ENCODE measurements around the gene SAMD8. TPM values are rescaled to one million over a fixed set of nuclear protein-coding genes. Genes with fewer than 3 reads are reported as not detected.

SAMD8 gene
- total and polyA plus RNA-seq, 2 of the 8 experiments (the other 6 are each of a cell fraction or from before 2014, with no cell fraction given) = 11.7 to 20.9 TPM

DNA sequence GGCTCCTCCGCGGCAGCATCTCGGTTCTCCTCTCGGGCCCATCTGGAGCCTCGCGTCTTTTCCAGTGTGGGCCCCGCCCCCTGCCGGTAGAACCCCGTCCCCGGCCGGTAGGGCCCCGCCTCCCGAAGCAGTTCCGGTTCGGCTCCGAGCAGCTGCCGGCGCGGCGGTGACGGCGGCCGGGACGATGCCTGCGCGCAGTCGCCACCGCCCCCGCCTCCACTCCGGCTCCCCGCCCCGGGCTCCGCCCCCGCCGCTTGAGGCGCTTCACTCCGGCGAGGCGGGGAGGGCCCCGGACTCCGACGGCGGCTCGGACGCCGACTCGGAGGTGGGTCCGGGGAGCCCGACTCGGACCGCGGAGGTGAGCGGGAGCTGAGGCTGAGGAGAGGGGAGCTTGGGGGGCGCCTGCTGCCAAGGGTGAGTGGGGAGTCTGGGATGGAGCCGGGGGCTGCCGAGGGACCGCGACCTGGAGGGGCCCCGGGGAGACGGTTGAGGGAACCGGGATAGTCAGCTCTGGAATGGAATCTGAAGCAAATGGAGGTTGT is at the start of gene SAMD8 (continued):
- TF ChIP-seq, protein P1, sequence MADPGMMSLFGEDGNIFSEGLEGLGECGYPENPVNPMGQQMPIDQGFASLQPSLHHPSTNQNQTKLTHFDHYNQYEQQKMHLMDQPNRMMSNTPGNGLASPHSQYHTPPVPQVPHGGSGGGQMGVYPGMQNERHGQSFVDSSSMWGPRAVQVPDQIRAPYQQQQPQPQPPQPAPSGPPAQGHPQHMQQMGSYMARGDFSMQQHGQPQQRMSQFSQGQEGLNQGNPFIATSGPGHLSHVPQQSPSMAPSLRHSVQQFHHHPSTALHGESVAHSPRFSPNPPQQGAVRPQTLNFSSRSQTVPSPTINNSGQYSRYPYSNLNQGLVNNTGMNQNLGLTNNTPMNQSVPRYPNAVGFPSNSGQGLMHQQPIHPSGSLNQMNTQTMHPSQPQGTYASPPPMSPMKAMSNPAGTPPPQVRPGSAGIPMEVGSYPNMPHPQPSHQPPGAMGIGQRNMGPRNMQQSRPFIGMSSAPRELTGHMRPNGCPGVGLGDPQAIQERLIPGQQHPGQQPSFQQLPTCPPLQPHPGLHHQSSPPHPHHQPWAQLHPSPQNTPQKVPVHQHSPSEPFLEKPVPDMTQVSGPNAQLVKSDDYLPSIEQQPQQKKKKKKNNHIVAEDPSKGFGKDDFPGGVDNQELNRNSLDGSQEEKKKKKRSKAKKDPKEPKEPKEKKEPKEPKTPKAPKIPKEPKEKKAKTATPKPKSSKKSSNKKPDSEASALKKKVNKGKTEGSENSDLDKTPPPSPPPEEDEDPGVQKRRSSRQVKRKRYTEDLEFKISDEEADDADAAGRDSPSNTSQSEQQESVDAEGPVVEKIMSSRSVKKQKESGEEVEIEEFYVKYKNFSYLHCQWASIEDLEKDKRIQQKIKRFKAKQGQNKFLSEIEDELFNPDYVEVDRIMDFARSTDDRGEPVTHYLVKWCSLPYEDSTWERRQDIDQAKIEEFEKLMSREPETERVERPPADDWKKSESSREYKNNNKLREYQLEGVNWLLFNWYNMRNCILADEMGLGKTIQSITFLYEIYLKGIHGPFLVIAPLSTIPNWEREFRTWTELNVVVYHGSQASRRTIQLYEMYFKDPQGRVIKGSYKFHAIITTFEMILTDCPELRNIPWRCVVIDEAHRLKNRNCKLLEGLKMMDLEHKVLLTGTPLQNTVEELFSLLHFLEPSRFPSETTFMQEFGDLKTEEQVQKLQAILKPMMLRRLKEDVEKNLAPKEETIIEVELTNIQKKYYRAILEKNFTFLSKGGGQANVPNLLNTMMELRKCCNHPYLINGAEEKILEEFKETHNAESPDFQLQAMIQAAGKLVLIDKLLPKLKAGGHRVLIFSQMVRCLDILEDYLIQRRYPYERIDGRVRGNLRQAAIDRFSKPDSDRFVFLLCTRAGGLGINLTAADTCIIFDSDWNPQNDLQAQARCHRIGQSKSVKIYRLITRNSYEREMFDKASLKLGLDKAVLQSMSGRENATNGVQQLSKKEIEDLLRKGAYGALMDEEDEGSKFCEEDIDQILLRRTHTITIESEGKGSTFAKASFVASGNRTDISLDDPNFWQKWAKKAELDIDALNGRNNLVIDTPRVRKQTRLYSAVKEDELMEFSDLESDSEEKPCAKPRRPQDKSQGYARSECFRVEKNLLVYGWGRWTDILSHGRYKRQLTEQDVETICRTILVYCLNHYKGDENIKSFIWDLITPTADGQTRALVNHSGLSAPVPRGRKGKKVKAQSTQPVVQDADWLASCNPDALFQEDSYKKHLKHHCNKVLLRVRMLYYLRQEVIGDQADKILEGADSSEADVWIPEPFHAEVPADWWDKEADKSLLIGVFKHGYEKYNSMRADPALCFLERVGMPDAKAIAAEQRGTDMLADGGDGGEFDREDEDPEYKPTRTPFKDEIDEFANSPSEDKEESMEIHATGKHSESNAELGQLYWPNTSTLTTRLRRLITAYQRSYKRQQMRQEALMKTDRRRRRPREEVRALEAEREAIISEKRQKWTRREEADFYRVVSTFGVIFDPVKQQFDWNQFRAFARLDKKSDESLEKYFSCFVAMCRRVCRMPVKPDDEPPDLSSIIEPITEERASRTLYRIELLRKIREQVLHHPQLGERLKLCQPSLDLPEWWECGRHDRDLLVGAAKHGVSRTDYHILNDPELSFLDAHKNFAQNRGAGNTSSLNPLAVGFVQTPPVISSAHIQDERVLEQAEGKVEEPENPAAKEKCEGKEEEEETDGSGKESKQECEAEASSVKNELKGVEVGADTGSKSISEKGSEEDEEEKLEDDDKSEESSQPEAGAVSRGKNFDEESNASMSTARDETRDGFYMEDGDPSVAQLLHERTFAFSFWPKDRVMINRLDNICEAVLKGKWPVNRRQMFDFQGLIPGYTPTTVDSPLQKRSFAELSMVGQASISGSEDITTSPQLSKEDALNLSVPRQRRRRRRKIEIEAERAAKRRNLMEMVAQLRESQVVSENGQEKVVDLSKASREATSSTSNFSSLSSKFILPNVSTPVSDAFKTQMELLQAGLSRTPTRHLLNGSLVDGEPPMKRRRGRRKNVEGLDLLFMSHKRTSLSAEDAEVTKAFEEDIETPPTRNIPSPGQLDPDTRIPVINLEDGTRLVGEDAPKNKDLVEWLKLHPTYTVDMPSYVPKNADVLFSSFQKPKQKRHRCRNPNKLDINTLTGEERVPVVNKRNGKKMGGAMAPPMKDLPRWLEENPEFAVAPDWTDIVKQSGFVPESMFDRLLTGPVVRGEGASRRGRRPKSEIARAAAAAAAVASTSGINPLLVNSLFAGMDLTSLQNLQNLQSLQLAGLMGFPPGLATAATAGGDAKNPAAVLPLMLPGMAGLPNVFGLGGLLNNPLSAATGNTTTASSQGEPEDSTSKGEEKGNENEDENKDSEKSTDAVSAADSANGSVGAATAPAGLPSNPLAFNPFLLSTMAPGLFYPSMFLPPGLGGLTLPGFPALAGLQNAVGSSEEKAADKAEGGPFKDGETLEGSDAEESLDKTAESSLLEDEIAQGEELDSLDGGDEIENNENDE (IDR thresholded peaks at IDR 0.05; ENCODE audit: insufficient replicate concordance, low read length) = no peak
- TF ChIP-seq SUZ12 (IDR thresholded peaks at IDR 0.05; ENCODE audit: low read length) = no peak
- TF ChIP-seq PHF8 (conservative IDR thresholded peaks at IDR 0.05; ENCODE audit: low read depth, low read length) = peak; percentile 87
- TF ChIP-seq, protein P2, sequence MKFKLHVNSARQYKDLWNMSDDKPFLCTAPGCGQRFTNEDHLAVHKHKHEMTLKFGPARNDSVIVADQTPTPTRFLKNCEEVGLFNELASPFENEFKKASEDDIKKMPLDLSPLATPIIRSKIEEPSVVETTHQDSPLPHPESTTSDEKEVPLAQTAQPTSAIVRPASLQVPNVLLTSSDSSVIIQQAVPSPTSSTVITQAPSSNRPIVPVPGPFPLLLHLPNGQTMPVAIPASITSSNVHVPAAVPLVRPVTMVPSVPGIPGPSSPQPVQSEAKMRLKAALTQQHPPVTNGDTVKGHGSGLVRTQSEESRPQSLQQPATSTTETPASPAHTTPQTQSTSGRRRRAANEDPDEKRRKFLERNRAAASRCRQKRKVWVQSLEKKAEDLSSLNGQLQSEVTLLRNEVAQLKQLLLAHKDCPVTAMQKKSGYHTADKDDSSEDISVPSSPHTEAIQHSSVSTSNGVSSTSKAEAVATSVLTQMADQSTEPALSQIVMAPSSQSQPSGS (IDR thresholded peaks at IDR 0.05; ENCODE audit: low read length) = no peak
- TF ChIP-seq, protein P3, sequence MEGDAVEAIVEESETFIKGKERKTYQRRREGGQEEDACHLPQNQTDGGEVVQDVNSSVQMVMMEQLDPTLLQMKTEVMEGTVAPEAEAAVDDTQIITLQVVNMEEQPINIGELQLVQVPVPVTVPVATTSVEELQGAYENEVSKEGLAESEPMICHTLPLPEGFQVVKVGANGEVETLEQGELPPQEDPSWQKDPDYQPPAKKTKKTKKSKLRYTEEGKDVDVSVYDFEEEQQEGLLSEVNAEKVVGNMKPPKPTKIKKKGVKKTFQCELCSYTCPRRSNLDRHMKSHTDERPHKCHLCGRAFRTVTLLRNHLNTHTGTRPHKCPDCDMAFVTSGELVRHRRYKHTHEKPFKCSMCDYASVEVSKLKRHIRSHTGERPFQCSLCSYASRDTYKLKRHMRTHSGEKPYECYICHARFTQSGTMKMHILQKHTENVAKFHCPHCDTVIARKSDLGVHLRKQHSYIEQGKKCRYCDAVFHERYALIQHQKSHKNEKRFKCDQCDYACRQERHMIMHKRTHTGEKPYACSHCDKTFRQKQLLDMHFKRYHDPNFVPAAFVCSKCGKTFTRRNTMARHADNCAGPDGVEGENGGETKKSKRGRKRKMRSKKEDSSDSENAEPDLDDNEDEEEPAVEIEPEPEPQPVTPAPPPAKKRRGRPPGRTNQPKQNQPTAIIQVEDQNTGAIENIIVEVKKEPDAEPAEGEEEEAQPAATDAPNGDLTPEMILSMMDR (IDR thresholded peaks at IDR 0.05; ENCODE audit: control extremely low read depth in 1 of 3, insufficient read depth in 1 of 3, low read depth in 1 of 3, low read length in 3 of 3) = peak in 2 of 3 experiments; percentile 2 to 5; a peak in 2 of 4 replicates
- peak; percentile 88; the same call in 1 of the 2 replicates for TF ChIP-seq EGR1 (IDR thresholded peaks at IDR 0.05; ENCODE audit: borderline replicate concordance, low read depth, low read length)

Data from H1 (cell line).